HG03060 (cell line): ENCODE results near the gene RHBDL1.

Experiments used
- ATAC-seq: cut with Tn5 transposase; IDR thresholded peaks from one replicate; pipeline ENCODE4 v1.9.1; 2021; ENCODE audit warnings: low read depth, moderate number of reproducible peaks; ENCODE audit not compliant: unreplicated experiment

The RHBDL1 gene

GRCh38 chr16:636206-637080 is 39.0 kb upstream of the RHBDL1 start, which contains the start of gene METTL26:
METTL26 (minus strand) TSS chr16:636305; CDS start chr16:636290, 15 bp downstream.
- peak; percentile 53 for ATAC-seq

- no peak for ATAC-seq
Measured at GRCh38 chr16:637081-638018, 38.1 kb upstream of the RHBDL1 start.

GRCh38 chr16:638034-638543 is 37.4 kb upstream of the RHBDL1 start:
- no peak for ATAC-seq

- ATAC-seq, result no peak
Measured at GRCh38 chr16:638836-639235, 36.6 kb upstream of the RHBDL1 start.

GRCh38 chr16:640614-641013 is 34.9 kb upstream of the RHBDL1 start:
- no peak for ATAC-seq

GRCh38 chr16:641326-642188 is 33.9 kb upstream of the RHBDL1 start, which contains the start of gene MCRIP2:
MCRIP2 (plus strand) TSS chr16:641828; CDS start chr16:641992, 164 bp downstream.
- ATAC-seq, result no peak

- ATAC-seq, result no peak
Measured at GRCh38 chr16:642189-643049, 33.1 kb upstream of the RHBDL1 start.

GRCh38 chr16:643050-643368 is 32.5 kb upstream of the RHBDL1 start:
- no peak for ATAC-seq

GRCh38 chr16:644556-644955 is 30.9 kb upstream of the RHBDL1 start:
- no peak for ATAC-seq

GRCh38 chr16:645852-646678 is 29.4 kb upstream of the RHBDL1 start:
- ATAC-seq, result no peak

GRCh38 chr16:646679-647172 is 28.7 kb upstream of the RHBDL1 start:
- no peak for ATAC-seq

GRCh38 chr16:647173-647902 is 28.1 kb upstream of the RHBDL1 start:
- ATAC-seq, result no peak

- no peak for ATAC-seq
Measured at GRCh38 chr16:648071-648780, 27.2 kb upstream of the RHBDL1 start.

GRCh38 chr16:648781-649589 is 26.5 kb upstream of the RHBDL1 start, which contains the start of gene WDR90:
WDR90 (plus strand) TSS chr16:649365; CDS start chr16:649417, 52 bp downstream.
- ATAC-seq, result peak; percentile 49

- ATAC-seq, result no peak
Measured at GRCh38 chr16:649631-650030, 25.8 kb upstream of the RHBDL1 start.

GRCh38 chr16:651844-652243 is 23.6 kb upstream of the RHBDL1 start:
- ATAC-seq, result no peak
